EH (cell line): ENCODE measurements around the gene SCUBE1.
"Not testable (repeated sequence)": the region's sequence is repeated elsewhere in the genome, so short reads cannot be mapped to it uniquely, and the experiment has no call there.

ENCODE experiments used
- DNase-seq: peaks from one replicate; pipeline ENCODE4 v3.0.0-alpha.2; 2015; ENCODE audit warnings: low read depth

Gene SCUBE1

GRCh38 chr22:43301866-43302265 is 41.3 kb downstream of the SCUBE1 start:
- no peak for DNase-seq

GRCh38 chr22:43300891-43301676 is 42.1 kb downstream of the SCUBE1 start:
- DNase-seq: peak; percentile 39

DNA sequence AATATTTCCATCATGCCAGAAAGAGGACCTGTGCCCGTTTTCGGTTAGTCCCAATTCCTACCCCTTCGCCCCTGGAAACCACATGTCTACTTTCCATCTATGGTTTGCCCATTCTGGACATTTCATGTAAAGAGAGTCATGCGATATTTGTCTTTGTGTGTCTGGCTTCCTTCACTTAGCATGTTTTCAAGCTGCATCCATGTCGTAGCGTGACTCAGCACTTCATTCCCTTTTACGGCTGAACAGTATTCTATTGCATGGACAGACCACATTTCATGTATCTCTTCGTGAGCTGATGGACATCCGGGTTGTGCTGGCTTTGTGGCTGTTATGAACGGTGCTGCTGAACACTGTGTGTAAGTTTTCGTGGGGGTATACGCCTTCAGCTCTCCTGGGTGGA is 43.4 kb downstream of the SCUBE1 start:
- DNase-seq: no peak

DNA sequence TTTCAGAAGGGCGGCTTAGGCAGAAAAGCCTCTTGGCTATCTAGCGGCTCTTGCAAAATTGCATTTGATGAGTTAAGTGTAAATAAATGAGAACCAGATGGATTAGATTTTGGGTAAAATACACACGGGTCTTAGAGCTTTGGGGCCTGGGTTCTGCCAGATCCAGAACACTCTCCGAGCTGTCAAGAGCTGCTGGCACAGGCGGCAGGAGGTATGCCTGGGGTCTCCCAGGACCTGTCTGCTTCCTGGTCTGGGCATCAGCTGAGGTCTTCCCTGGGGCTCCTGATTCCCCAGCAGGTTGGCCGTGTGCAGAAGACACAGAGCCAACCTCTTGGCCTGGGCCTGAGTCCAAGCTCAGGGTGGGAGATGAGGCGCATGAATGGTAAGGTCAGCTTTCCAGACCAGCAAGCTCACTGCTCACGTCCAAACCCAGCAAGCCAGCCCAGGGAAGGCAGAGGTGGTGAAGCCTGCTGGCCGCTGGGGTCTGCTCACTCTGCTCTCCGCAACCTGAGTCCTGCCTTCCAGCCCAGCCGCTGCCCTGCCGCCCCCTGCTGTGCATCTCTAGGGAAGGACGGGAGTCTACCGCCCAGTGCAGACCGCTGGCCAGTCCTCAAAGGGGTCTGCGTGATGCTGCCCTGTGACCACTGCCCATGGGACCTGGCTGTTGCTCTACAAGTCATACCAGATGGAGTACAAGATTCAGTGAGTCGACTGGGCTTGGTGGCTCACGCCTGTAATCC is 44.9 kb downstream of the SCUBE1 start:
- DNase-seq: no peak

DNA sequence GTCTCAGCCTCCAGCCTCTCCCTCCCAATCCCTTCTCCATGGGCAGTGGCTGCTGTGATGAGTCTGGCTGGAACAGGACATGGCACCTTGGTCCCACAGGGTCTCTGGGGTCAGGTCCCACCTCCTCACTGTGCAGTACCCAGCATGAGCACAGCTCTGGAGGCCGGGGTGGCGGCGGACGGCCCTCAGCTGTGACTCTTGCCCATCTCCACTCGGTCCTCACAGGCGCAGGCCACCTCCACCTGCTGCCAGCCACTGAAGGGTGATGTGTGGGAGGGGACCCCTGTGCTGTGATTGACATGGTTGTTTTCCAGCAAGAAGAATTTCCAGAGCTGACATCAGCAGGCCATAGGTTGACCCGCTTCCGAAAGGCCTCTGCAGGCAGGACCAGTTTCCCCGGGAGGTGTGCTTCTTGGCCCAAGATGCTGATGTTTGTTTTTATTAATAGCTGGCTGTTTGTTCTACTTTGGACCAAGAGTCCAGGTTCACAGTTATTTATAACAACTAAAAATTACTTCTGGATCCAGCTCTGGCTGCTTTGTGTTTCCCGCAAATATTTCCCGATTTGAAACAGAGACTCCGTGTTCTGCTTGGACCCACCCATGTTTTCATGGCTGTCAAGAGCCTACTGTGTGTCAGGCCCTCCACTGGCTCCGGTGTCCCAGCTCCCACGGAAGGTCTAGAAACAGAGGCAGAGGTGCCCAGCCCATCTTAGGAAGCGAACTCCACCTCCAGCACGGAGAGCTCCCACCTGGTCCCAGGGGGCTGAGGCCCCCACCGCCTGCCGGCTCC is 45.7 kb downstream of the SCUBE1 start:
- no peak for DNase-seq

- no peak for DNase-seq
Measured at GRCh38 chr22:43296276-43296902, 46.8 kb downstream of the SCUBE1 start.

- DNase-seq: no peak
Measured at GRCh38 chr22:43295660-43296059, 47.5 kb downstream of the SCUBE1 start.

- DNase-seq: no peak
Measured at GRCh38 chr22:43295173-43295572, 48.0 kb downstream of the SCUBE1 start.

- DNase-seq: peak; percentile 69
Measured at GRCh38 chr22:43293655-43294392, 49.3 kb downstream of the SCUBE1 start.

DNA sequence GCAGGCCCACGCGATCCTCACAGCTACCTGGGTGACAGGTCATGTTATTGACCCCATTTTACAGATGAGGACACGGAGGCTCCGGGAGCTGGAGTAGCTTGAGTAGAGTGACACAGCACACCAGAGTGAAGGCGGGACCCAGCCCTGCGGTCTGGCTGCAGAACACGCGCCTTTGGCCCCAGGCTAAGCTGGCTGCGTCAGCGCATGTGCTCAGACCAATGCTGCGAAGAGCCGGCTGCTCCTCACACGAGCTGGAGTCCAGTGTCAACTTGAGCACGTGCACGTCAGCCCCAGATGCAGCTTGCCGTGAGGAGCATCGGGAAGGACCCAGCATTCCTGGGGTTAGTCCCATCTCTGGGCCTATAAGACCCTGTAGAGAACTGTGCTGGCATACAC is 49.9 kb downstream of the SCUBE1 start:
- DNase-seq: peak; percentile 88

DNA sequence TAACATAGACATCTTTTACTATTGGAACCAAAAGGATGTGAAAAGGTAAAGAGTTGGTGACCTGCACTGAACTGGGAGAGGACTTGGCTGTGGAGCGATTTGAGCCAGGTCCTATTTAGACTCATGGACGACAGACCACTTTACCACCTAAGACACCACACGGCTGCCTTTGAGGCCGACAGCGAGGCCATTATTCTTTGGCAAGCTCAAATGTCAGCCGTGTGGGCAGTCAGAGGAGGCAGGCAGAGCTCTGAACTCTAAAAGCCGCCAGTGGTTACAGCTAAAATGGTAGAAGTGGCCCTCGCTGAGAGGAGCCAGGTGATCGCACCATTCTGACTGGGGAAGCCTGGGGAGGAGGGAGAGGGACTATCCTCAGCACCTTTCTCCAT is 50.5 kb downstream of the SCUBE1 start:
- DNase-seq: no peak

GRCh38 chr22:43291381-43291780 is 51.8 kb downstream of the SCUBE1 start:
- DNase-seq: no peak

GRCh38 chr22:43289976-43290721 is 53.0 kb downstream of the SCUBE1 start:
- peak; percentile 65 for DNase-seq

DNA sequence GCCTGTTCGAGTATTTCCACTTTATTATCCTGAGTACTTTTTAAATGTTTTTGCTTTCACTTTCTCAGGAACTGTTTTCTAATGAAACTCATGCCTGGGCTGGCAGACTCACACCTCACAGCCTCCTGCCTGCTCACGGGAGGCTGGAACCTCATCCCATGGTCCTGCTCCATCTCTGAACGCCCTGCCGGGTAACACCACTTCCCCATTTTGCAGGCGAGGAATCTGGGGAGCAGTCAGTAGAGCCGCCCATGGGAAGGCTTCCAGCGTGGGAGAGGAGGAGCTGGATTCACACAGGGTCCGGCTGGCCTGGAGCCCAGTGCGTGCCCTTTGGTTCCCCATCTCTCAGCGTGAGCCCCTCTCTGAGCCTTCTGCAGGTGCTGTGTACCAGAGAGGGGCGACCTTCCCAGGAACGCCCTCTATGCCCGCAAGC is 53.6 kb downstream of the SCUBE1 start:
- DNase-seq: peak; percentile 13

DNA sequence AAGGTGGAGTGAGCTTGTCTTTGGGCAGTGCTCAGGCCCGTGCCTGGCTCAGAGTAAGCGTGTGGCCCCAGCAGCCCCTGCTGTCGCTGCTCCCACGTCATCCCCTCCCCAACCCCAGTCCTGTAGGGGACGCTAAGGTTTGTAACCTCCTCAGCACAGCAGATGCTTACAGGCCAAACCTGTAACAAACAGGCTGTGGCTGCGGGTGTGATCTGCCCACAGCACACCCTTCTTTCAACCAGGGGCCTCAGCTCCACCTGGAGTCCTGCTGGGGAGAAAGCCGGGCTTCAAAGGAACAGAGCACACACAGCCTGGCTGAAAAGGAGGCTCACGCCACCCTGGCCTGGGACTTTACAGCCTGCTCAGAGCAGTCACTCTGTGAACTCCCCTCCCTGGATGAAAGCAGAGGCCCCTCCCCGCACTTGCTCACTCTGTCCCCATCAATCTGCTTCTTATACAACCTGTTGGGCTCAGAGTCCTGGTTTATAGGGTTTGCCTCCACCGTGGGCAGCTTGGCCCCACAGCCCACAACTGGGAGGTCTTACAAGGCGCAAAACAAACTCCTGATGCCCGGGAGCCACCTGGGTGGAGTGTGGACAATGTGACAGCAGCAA is 54.3 kb downstream of the SCUBE1 start:
- no peak for DNase-seq

DNA sequence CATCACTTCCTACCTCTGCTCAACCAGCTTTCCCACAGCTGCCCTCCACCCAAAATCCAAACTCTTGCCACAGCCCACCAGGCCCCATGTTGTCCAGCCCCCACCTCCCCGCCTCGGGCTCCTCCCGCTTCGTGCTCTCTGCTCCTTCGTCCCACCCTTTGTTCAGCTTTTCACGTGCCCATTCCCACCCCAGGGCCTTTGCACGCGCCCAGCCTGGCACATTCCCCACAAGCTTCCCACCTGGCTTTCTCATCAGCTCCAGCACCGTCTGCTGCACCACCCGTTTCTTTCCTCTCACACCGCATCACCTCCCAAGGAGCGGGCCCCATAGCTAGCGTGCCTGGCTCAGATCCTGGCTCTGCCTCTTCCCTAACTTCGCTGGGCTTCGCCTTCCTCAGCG is 54.8 kb downstream of the SCUBE1 start:
- no peak for DNase-seq

- DNase-seq: no peak
Measured at GRCh38 chr22:43287441-43287840, 55.7 kb downstream of the SCUBE1 start.

GRCh38 chr22:43281394-43281793 is 61.8 kb downstream of the SCUBE1 start:
- no peak for DNase-seq

DNA sequence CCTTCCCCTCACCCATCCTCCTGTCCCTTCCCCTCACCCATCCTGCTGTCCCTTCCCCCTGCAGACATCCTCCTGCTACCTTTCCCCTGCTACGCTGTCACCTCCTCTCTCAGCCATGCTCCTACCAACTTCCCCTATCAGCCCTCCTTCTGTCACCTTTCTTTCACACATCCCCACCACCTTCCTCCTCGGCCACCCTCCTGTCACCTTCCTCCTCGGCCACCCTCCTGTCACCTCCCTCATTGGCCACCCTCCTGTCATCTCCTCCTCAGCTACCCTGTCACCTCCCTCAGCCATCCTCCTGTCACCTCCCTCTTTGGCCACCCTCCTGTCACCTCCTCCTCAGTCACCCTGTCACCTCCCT is 62.7 kb downstream of the SCUBE1 start:
- DNase-seq: not testable (repeated sequence)

- no peak for DNase-seq
Measured at GRCh38 chr22:43279867-43280522, 63.2 kb downstream of the SCUBE1 start.
